ENCODE results near the gene MTG2. TPM values are rescaled to one million over a fixed set of nuclear protein-coding genes. Genes with fewer than 3 reads are reported as not detected.

MTG2 gene
- total and polyA plus RNA-seq, 2 experiments from 2014 or later, result 20.4 to 32.9 TPM

DNA sequence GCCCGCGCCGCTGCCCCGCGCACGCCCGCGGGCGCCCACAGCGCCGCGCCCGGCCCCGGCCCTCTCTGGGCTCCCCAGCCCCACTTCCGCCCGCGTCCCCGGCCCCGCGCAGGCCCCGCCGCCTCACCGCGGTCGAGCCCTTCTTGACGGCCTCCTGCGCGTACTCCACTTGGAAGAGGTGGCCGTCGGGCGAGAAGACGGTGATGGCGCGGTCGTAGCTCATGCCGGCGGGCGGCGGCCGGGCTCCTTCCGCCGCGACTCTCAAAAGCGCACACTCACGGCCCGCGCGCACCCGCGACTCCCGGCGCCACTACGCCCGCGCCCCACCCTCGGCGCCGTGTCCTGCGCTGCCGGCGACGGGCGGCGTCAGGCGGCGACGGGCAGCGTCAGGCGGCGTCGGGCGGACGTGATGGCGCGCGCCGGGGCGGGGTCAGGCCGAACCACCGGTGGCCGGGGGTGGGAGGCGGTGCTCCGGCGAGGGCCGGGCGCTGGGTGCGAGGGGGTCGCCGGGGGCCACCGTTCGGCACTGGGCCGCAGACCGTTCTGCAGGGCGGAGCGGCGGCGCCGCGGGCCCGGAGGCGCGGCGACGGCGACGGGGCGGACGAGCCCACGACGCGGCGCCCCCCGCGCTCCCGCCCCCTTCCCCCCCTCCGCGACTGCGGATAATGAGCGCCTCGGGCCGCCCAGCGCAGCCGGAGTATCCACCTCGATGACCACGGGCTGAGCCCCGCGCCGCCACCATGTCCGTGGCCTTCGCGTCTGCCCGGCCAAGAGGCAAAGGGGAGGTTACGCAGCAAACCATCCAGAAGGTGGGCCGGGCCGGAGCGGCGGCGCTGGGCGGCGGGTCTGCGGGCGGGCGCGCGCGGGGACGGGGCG lies 39.5 kb upstream of the MTG2 start, which contains the start of the genes PSMA7 and SS18L1:
Gene PSMA7 (minus strand): TSS at position 314 of the 876 bp plus-strand sequence. CDS start 91 bp downstream, at position 223.
Gene SS18L1 (plus strand): TSS at position 689 of the 876 bp plus-strand sequence. CDS start 52 bp downstream, at position 741.
- DNase-seq (ENCODE audit: low read depth in 1 of 2, low spot score in 1 of 2), result peak; percentile 93 to 94

DNA sequence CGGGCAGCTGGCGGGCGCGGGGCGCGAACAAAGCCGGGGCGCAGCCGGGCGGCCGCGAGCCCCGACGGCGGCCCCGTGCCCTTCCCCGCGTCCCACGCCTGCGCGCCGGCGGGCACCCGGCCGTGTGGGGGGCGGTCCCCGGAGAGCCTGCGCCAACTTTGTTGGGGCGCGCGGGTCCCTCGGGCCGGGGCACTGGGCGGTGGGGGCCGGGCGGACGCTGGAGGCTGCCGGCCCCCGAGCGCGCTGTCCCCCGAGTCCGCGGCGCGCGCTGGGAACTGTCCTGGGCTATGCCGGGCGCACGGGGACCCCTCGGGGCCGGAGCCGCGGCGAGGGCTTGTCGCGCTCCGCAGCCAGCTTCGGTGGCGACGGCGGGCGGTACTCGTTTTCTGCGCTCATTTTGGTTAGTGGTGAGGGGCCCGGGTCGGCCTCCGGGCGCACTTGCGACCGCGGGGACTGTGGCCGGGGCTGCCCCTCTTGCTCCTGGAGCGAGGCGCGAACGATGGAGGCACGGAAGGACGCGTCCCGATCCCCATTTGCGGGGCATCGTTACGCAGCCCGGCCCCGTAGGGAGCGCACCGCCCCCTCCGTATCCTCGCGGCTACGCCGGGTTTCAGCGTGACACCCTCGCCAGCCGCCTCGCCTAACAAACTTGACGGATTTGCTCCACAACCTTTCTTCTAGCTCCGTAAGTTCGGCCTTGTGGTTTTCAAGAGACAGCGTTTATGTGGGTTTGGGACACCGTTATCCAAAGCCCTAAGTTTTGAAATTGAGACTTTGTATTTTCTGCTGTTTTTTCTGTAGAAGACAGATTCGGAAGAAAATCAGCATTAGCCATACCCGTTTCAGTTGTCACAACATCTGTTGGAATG lies 38.6 kb upstream of the MTG2 start:
- Histone ChIP-seq H3K27me3 (no peaks in the 10 kb centered on the region), H3K36me3 (peaks cover 14% of the 10 kb centered on the region), H3K9me3 (ENCODE audit: low read depth) (no peaks in the 10 kb centered on the region), H3K4me1 (ENCODE audit: low read depth) (peaks cover 16% of the 10 kb centered on the region), H3K4me3 (peak overlapping the region; percentile 85), H3K27ac (peak overlapping the region; percentile 100)
- DNase-seq (ENCODE audit: low read depth in 1 of 2, low spot score in 1 of 2), result peak; percentile 74 to 76
- TF ChIP-seq, protein P1, sequence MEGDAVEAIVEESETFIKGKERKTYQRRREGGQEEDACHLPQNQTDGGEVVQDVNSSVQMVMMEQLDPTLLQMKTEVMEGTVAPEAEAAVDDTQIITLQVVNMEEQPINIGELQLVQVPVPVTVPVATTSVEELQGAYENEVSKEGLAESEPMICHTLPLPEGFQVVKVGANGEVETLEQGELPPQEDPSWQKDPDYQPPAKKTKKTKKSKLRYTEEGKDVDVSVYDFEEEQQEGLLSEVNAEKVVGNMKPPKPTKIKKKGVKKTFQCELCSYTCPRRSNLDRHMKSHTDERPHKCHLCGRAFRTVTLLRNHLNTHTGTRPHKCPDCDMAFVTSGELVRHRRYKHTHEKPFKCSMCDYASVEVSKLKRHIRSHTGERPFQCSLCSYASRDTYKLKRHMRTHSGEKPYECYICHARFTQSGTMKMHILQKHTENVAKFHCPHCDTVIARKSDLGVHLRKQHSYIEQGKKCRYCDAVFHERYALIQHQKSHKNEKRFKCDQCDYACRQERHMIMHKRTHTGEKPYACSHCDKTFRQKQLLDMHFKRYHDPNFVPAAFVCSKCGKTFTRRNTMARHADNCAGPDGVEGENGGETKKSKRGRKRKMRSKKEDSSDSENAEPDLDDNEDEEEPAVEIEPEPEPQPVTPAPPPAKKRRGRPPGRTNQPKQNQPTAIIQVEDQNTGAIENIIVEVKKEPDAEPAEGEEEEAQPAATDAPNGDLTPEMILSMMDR (IDR thresholded peaks at IDR 0.05; ENCODE audit: low read depth, low read length), result peak; percentile 3

More for the DNA sequence above, 39.5 kb upstream of the MTG2 start, which contains the start of the genes PSMA7 and SS18L1:
- TF ChIP-seq, protein P1 (IDR thresholded peaks at IDR 0.05; ENCODE audit: low read depth, low read length), result no peak
- peaks cover 22% of the 10 kb centered on the region for H3K36me3 ChIP-seq
- no peaks in the 10 kb centered on the region for H3K9me3 ChIP-seq (ENCODE audit: low read depth)
- peak within 1 kb of the TSS; percentile 85 for H3K4me3 ChIP-seq
- H3K27ac ChIP-seq, result peak within 1 kb of the TSS; percentile 100
- H3K4me1 ChIP-seq (ENCODE audit: low read depth), result peaks cover 15% of the 10 kb centered on the region
- H3K27me3 ChIP-seq, result no peaks in the 10 kb centered on the region

DNA sequence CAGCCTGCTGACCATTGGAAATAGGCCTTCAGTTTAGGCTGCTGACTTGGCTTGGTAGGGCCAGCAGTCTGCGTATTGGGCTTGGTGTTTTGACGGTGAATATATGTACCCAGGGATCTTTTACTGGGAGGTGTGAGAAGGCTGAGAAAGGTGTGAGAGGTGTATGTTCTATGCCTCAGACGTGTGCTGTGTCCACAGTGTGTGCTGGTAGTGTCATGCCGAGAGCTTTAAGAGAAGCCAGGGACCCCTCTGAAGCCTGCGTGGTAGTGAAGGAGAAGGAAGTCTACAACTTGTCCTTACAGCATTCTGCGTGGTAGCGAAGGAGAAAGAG lies 37.2 kb upstream of the MTG2 start:
- Histone ChIP-seq H3K36me3 (no peaks in the 10 kb centered on the region), H3K4me1 (ENCODE audit: low read depth) (peaks cover 19% of the 10 kb centered on the region), H3K27me3 (no peaks in the 10 kb centered on the region), H3K9me3 (ENCODE audit: low read depth) (no peaks in the 10 kb centered on the region), H3K4me3 (no peak overlapping the region), H3K27ac (no peak overlapping the region)
- no peak for DNase-seq (ENCODE audit: low read depth in 1 of 2, low spot score in 1 of 2)
- TF ChIP-seq, protein P1 (IDR thresholded peaks at IDR 0.05; ENCODE audit: low read depth, low read length), result no peak

DNA sequence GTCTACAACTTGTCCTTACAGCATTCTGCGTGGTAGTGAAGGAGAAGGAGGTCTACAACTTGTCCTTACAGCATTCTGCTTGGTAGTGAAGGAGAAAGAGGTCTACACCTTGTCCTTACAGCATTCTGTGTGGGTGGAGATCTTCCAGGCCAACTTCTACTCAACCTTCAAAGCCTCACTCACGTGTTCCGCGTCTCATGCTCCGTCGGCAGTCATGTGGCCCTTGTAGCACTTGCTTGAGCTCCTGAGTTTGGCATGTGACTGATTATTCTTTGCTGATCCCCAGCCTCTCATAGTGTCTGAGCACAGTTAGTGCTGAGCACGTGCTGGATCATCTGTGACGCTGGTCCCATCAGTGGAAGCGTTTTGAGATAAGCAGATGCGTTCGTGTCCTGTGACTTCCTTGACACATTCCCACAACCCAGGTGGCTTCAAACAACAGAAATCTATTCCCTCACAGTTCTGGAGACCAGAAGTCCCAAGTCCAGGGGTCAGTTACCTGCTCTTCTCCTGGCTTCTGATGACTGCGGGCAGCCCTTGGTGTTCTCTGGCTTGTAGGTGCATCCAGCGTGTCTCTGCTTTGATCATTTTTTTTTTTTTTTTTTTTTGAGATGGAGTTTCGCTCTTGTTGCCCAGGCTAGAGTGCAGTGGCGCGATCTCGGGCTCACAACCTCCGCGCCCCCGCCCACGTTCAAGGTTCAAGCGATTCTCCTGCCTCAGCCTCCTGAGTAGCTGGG lies 36.6 kb upstream of the MTG2 start:
- no peak overlapping the region for H3K4me3 ChIP-seq
- H3K4me1 ChIP-seq (ENCODE audit: low read depth), result peaks cover 19% of the 10 kb centered on the region
- no peaks in the 10 kb centered on the region for H3K27me3 ChIP-seq
- no peak overlapping the region for H3K27ac ChIP-seq
- H3K9me3 ChIP-seq (ENCODE audit: low read depth), result no peaks in the 10 kb centered on the region
- H3K36me3 ChIP-seq, result no peaks in the 10 kb centered on the region
- no peak for DNase-seq (ENCODE audit: low read depth in 1 of 2, low spot score in 1 of 2)
- TF ChIP-seq, protein P1 (IDR thresholded peaks at IDR 0.05; ENCODE audit: low read depth, low read length), result no peak

DNA sequence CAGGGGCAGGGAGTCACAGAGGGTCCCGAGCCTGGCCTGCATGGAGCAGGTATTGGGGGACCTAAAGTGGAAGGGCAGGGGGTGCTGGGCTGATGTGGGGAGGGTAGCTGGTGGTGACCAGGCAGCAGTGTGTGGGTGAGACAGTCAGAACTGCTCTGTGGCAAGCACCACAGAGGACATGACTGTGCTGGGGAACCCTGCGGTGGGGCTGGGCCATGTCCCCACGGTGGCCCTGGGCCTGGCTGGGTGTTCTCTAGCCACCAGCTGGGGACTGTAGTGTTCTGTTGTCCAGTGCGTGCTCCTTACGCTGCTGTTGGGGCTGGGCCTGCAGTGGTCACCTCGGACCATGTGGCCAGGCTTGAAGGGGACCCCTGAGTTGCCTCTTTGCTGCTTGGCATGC lies 35.7 kb upstream of the MTG2 start:
- TF ChIP-seq, protein P1 (IDR thresholded peaks at IDR 0.05; ENCODE audit: low read depth, low read length), result no peak
- H3K9me3 ChIP-seq (ENCODE audit: low read depth), result no peaks in the 10 kb centered on the region
- no peak overlapping the region for H3K27ac ChIP-seq
- H3K4me3 ChIP-seq, result no peak overlapping the region
- H3K36me3 ChIP-seq, result no peaks in the 10 kb centered on the region
- peaks cover 14% of the 10 kb centered on the region for H3K4me1 ChIP-seq (ENCODE audit: low read depth)
- DNase-seq (ENCODE audit: low read depth in 1 of 2, low spot score in 1 of 2), result no peak
- H3K27me3 ChIP-seq, result no peaks in the 10 kb centered on the region
